ENCODE results near the gene NOX1. TPM values are rescaled to one million over a fixed set of nuclear protein-coding genes. Genes with fewer than 3 reads are reported as not detected.

The NOX1 gene
- total and polyA plus RNA-seq, 2 of the 13 experiments (the other 11 are each of a cell fraction or from before 2014, with no cell fraction given): 0.07 TPM; not detected in 1

DNA sequence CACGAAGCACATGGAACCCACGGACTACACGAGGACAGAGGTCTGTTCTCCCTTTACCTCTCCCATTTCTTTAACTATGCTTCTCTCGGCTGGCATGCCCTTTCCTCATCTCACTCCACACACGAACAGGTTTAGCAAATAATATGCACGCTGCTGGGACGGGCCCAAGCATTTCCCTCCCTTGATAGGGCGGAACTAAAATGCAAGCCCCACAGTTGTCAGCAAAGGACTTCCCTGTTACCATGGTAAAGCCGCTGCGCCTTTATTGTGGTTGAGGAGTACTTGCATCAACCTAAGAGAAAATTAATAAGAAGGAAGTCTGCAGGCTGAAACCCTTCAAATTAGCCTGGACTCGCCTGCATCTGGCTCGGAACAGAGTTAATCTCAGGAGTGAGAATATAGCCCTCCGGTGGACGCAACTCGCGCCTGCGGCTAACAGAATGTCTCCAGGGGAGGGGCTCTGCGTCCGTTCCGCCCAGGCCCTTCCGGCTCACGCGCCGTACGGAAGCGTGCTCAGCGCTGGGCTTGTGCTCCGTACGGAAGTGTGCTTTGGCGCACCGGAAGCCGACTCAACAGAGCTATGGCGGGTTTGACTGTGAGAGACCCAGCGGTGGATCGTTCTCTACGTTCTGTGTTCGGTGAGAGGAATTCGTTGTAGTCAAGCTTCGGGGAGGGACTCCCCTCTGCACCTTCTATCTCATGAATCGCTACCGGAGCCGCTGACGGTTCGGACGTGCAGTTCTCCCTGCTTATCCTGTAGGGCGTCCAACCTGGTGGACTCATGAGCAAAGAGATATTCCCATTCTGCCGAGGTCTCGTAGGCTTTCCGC is 54.1 kb downstream of the NOX1 start, which contains the start of gene CSTF2 (continued):
- no peak for TF ChIP-seq ZHX2 (IDR thresholded peaks at IDR 0.05; ENCODE audit: low read depth)
- no peak for TF ChIP-seq ZHX2 (CRISPR knock-in tag; IDR thresholded peaks at IDR 0.05; ENCODE audit: borderline replicate concordance)
- TF ChIP-seq CEBPZ (IDR thresholded peaks at IDR 0.05; ENCODE audit: low read length): no peak
- no peak for TF ChIP-seq HHEX (CRISPR knock-in tag; IDR thresholded peaks at IDR 0.05)
- TF ChIP-seq DR1 (CRISPR knock-in tag; IDR thresholded peaks at IDR 0.05): no peak
- TF ChIP-seq RBFOX2 (IDR thresholded peaks at IDR 0.05; ENCODE audit: low read depth, low read length): peak; percentile 65
- no peak for TF ChIP-seq ZNF660 (CRISPR knock-in tag; IDR thresholded peaks at IDR 0.05; ENCODE audit: borderline replicate concordance, low read depth)
- no peak for TF ChIP-seq AKAP8 (CRISPR knock-in tag; IDR thresholded peaks at IDR 0.05)
- TF ChIP-seq ZNF337 (CRISPR knock-in tag; IDR thresholded peaks at IDR 0.05; ENCODE audit: borderline replicate concordance, low read depth): no peak
- no peak for TF ChIP-seq PRDM15 (CRISPR knock-in tag; IDR thresholded peaks at IDR 0.05)
- TF ChIP-seq NFATC3 (CRISPR knock-in tag; IDR thresholded peaks at IDR 0.05): no peak
- no peak for TF ChIP-seq TSC22D2 (CRISPR knock-in tag; IDR thresholded peaks at IDR 0.05; ENCODE audit: borderline replicate concordance)
- no peak for TF ChIP-seq NCOA2 (CRISPR knock-in tag; IDR thresholded peaks at IDR 0.05)
